ENCODE data around the gene MBD3L4. TPM values are rescaled to one million over a fixed set of nuclear protein-coding genes. Genes with fewer than 3 reads are reported as not detected.

Gene MBD3L4
- total and polyA plus RNA-seq, 10 of the 15 experiments (the other 5 are each of a cell fraction or from before 2014, with no cell fraction given), result not detected

DNA sequence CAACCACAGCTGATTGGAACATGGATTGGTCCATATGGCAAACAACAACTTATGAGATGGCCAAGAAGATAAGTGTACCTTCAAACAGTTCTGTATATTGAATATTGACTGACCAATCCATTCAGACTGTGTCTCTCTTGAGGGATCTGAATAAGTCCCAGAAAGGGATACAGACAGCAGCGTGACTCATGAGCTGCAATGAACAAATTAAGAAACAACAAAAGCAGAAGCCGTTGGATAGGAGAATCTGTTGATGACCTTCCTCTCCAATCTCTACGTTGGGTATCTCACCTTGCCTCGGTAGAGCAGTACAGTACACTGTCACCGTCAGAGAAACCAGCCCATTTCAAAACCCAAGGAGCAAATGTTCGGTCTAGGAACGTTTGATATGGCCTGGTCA is 40.0 kb downstream of the MBD3L4 start:
- no peaks in the 10 kb centered on the region for H3K79me2 ChIP-seq (ENCODE audit: control insufficient read depth, insufficient read depth, low read length)
- no peak overlapping the region for H2AFZ ChIP-seq (ENCODE audit: control insufficient read depth, low read depth, low read length)
- DNase-seq (ENCODE audit: low read depth, low spot score) (no peak), ATAC-seq (no peak), FAIRE-seq (no peak)
- intact Hi-C loops (cut with micrococcal nuclease; ENCODE audit: unreplicated experiment) (no loop called here), in situ Hi-C loops (cut with MboI) (no loop called here)
- TF ChIP-seq SMAD1 (IDR thresholded peaks at IDR 0.05; ENCODE audit: low read depth, partially characterized antibody), result no peak
- TF ChIP-seq E2F4 (IDR thresholded peaks at IDR 0.05; ENCODE audit: low read depth, low read length), result no peak
- no peak for TF ChIP-seq HDAC2 (IDR thresholded peaks at IDR 0.05)
- TF ChIP-seq POLR2AphosphoS2 (IDR thresholded peaks at IDR 0.05; ENCODE audit: low read depth, low read length), result no peak
- TF ChIP-seq NRF1 (conservative IDR thresholded peaks at IDR 0.05; ENCODE audit: low read depth, low read length), result no peak
- no peak for TF ChIP-seq SIN3A (IDR thresholded peaks at IDR 0.05; ENCODE audit: low read depth, low read length)
- no peak for TF ChIP-seq PML (IDR thresholded peaks at IDR 0.05; ENCODE audit: low read length)
- no peak for TF ChIP-seq ZZZ3 (IDR thresholded peaks at IDR 0.05; ENCODE audit: control insufficient read depth, insufficient read length, low read depth)
- no peak for TF ChIP-seq TCF12 (IDR thresholded peaks at IDR 0.05; ENCODE audit: low read depth, low read length)
- no peak for TF ChIP-seq TCF3 (IDR thresholded peaks at IDR 0.05; ENCODE audit: borderline replicate concordance, insufficient read depth, low read depth, low read length)
- TF ChIP-seq ZNF592 (IDR thresholded peaks at IDR 0.05), result no peak
- TF ChIP-seq SKIL (IDR thresholded peaks at IDR 0.05; ENCODE audit: low read depth, poor library complexity, severe bottlenecking), result no peak
- no peak for TF ChIP-seq CTCF (IDR thresholded peaks at IDR 0.05 in 2 of 3, conservative IDR thresholded peaks at IDR 0.05 in 1 of 3; ENCODE audit: control insufficient read depth in 2 of 3, extremely low read depth in 1 of 3, insufficient read depth in 1 of 3, low read depth in 3 of 3, low read length in 3 of 3)
- TF ChIP-seq ZBED1 (IDR thresholded peaks at IDR 0.05; ENCODE audit: borderline replicate concordance), result no peak
- H3K9ac ChIP-seq (ENCODE audit: control insufficient read depth, insufficient read depth, low read length), result no peak overlapping the region
- RAD21 ChIA-PET (ENCODE audit: unreplicated experiment), result interaction anchor here (2.0 kb wide), 1 partner anchor 69 kb away, joined by 14 read pairs; the partner anchor contains the start of gene ZNF557
- no peaks in the 10 kb centered on the region for H3K36me3 ChIP-seq (ENCODE audit: control insufficient read depth in 2 of 2, insufficient read depth in 2 of 2, low read length in 1 of 2)
- no peaks in the 10 kb centered on the region for H3K27me3 ChIP-seq (replicated peaks in 1 of 2; ENCODE audit: control insufficient read depth in 2 of 2, insufficient read depth in 2 of 2, low read length in 1 of 2)
- H3K9me3 ChIP-seq (replicated peaks; ENCODE audit: control insufficient read depth, insufficient read depth, low read length), result peaks cover 3% of the 10 kb centered on the region; the same call in 1 of the 3 replicates
- 44% methylated on average over 7 of the region's 7 CpGs for WGBS (ENCODE audit: insufficient coverage, insufficient replicate concordance, low lambda C conversion rate, missing lambda C conversion rate)
- no peaks in the 10 kb centered on the region for H3K4me1 ChIP-seq (ENCODE audit: control insufficient read depth, insufficient read depth, low read length)
- no peak overlapping the region for H3K4me2 ChIP-seq (ENCODE audit: control insufficient read depth, insufficient read depth)
- CTCF ChIA-PET, result no interaction called here
- POLR2A ChIA-PET, result interaction anchor here (0.8 kb wide), 2 partner anchors 52 to 69 kb away, joined by 4 to 5 read pairs; partner anchors contain the start of gene ZNF557
- BruUV-seq (replicated peaks), result no TSS peak
- H4K20me1 ChIP-seq (ENCODE audit: control insufficient read depth, insufficient read depth), result no peaks in the 10 kb centered on the region
- no peak overlapping the region for H3K4me3 ChIP-seq
- H3K27ac ChIP-seq (ENCODE audit: control insufficient read depth, insufficient read depth), result no peak overlapping the region
- SMC1A ChIA-PET (ENCODE audit: uncharacterized antibody, unreplicated experiment), result interaction anchor here (0.6 to 1.6 kb wide), 5 partner anchors 9 to 100 kb away, joined by 3 to 6 read pairs (median 4); no protein-coding TSS in a partner anchor

All from GM12878 (cell line).